NCI-H1417 treated with DMSO at 0.1 percent for 48 hours (cell line): ENCODE data around the gene CHCHD2.
"Not testable (repeated sequence)": the region's sequence is repeated elsewhere in the genome, so short reads cannot be mapped to it uniquely, and the experiment has no call there.

ENCODE experiments used
- DNase-seq: peaks from one replicate; lab custom pipeline; 2025; lab: John Stamatoyannopoulos, UW

The CHCHD2 gene

DNA sequence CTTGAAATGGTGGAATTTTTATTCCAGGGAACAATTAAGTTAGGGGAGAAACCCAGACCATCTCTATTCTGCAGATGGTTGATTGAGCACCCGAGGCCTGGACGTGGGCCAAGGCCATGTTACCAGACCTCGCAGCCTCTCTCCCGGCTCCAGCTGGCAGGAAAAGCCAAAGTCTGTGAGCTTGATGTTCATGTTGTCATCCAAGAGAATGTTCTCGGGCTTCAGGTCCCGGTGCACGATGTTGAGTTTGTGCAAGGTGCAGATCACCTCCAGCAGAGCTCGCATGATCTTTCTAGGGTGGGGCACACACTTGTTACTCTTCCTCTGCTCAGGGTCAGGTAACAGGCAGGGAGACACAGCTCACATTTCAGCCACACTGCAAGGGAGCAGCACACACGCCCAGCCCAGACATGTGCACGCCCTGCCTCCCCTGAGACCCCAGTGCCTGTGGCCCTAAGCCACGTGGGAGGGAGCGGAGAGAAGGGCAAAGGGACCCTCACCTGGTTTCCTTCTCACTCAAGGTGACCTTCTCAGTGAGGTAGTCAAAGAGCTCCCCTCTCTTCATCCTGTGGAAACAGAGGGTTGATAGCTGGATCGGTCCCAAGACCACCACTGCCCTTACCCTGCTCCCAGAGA lies 23.0 kb downstream of the CHCHD2 start:
- no peak for DNase-seq

DNA sequence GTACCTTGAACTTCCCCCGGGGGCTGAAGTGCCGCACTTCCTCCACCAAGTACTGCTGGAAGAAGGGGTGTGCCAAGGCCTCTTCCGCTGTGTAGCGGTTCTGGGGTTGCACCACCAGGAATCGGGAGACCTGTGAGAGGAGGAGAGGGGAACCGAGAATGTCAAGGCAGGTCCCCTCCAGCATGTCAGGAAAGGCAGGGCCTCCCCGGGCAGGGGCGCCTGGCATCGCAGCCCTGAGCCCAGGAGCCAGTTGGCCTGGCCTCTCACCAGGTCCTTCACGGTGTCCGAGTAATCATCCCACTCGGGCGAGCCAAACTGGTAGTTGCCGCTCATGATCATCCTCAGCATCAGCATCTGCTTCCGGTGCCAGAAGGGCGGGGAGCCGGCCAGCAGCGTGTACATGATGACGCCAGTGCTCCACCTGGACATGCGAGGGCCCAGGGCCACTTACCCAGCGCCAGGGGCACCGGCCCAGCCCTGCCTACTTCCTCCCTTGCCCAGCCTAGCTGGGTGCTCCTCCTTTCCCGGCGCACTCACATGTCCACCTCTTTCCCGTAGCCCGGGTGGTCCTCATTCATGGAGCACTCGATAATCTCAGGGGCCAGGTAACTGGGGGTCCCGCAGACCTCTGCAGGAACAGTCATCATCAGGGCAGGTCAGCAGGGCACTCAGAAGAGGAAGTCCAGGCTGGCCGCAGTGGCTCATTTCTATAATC lies 24.5 kb downstream of the CHCHD2 start:
- no peak for DNase-seq

DNA sequence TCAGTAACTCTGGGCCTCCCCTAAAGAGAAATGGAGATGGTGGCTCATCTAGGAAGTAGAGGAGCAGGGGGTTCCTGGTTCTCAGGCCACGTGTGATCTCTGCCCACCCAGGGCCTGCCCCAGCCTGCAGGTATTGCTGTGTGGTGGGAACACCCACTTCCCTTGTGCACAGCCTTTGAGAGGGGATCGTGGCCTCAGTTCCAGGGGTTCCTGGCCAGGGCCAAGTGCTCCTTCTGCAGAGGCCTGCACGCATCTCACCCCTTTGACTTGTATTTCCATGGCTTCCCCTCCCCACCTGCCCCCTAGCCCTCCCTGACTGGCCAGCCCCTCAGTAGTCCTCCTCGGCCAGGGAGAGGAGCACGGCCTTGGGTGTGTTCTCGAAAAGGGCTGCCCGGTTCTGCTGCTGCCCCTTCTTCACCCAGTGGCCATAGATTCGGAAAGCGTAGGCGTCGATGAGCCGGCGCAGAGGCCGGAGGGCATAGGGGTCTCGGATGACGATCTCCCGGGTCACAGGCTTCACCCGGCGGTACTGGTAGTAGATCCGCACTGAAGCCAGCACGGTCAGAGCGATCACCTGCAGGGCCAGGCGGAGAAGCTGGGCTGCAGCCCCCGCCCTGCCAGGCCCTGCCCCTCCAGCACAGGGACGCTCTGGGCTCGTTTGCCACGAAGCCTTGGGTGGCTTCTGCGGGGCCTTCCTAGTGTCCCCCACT lies 25.4 kb downstream of the CHCHD2 start:
- not testable (repeated sequence) for DNase-seq

DNA sequence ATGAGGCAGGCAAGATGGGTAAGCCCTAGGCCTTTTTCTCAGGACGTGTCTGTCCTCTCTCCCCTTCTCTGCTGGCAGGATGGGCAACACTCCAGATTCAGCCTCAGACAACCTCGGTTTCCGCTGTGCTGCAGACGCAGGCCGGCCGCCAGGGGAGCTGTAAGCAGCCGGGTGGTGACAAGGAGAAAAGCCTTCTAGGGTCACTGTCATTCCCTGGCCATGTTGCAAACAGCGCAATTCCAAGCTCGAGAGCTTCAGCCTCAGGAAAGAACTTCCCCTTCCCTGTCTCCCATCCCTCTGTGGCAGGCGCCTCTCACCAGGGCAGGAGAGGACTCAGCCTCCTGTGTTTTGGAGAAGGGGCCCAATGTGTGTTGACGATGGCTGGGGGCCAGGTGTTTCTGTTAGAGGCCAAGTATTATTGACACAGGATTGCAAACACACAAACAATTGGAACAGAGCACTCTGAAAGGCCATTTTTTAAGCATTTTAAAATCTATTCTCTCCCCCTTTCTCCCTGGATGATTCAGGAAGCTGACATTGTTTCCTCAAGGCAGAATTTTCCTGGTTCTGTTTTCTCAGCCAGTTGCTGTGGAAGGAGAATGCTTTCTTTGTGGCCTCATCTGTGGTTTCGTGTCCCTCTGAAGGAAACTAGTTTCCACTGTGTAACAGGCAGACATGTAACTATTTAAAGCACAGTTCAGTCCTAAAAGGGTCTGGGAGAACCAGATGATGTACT lies 26.7 kb downstream of the CHCHD2 start:
- no peak for DNase-seq

DNA sequence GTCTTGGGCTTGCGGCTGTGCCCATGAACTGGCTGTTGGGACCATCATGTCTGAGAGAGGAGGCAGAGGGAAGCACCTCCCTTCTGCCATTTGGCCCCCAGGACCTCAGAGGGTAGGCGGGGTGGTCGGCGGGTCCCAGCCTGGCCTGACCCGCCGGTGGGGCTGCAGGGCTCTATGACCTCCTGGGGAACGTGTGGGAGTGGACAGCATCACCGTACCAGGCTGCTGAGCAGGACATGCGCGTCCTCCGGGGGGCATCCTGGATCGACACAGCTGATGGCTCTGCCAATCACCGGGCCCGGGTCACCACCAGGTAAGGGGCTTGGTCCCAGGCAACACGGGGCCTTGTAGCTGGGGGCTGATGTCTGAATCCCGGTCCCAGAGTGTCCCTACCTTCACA lies 28.1 kb downstream of the CHCHD2 start:
- no peak for DNase-seq

DNA sequence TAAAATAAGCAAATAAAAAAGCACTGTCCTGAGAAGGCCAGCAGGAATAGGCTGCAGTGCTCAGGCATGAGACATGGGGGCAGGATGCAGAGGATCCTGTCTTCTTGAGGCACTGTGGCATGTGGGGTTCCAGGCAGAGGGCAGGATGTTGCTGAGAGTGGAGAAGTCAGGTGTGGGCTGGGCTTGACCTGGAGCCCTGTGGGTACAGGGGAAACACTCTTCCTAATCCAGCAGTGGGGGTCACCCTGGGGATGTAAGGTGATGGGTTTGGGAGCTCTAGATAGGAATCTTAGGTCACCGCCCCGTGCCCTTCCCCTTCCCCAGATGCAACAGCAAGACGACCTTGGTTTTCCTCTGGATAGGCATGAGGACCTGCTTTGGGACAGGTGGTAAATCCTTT lies 28.6 kb downstream of the CHCHD2 start:
- DNase-seq, result no peak

DNA sequence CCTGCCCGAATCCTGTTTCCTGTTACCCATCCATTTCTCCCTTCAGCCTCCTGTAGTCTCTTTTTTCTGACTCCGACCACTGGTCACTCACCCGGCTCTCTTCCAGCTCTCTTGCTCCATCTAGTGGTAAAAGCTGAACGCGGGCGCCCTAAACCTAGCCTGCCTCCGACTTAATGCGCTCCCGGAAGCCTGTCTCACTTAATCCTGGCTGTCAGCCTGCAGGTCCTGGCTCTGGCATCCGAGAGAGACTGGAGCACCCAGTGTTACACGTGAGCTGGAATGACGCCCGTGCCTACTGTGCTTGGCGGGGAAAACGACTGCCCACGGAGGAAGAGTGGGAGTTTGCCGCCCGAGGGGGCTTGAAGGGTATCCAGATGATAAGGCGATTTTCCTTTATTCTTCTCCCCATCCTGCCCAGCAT lies 31.9 kb downstream of the CHCHD2 start:
- no peak for DNase-seq

DNA sequence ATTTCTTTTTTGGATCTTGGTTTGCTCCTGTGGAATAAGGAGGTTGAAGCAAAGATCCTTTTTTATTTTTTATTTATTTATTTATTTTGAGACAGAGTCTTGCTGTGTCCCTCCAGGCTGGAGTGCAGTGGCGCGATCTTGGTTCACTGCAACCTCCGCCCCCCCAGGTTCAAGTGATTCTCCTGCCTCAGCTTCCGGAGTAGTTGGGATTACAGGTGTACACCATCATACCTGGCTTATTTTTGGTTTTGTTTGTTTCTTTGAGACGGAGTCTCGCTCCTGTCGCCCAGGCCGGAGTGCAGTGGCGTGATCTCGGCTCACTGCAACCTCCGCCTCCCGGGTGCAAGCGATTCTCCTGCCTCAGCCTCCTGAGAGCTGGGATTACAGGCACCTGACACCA lies 39.9 kb downstream of the CHCHD2 start:
- DNase-seq, result not testable (repeated sequence)

DNA sequence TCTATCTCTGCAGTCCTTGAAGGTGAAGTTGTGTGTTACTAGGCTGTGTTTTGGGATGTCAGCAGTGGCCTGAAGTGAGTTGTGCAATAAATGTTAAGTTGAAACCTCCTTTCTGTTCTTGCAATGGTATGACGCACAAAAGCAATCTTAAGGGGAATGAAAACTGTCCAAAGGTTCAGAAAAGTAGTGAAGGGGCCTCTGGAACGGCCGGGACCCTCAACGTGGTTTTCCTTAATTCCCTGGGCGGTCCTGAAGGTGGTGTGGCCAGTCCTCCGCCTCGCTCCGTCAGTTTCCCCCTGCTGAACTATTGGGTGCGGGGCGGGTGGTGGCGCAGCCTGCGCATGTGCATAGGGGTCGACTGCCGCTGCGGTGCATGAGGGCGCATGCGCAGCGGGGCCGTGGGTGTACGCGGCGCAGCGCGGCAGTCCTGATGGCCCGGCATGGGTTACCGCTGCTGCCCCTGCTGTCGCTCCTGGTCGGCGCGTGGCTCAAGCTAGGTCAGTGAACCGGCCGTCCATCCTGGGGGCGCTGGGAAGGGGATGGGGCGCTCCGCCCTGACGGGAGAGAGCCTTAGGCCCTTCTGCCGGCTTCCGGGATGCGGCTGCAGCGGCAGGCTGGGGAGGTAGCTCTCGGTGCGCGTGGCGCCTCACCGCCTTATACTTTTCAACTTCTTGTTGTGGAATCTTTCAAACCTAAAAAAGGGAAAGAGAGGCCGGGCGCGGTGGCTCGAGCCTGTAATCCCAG lies 42.2 kb downstream of the CHCHD2 start, which contains the start of gene SUMF2:
Gene SUMF2 (plus strand): TSS at position 405 of the 744 bp plus-strand sequence. CDS start 26 bp downstream, at position 431.
- peak; percentile 76 for DNase-seq

DNA sequence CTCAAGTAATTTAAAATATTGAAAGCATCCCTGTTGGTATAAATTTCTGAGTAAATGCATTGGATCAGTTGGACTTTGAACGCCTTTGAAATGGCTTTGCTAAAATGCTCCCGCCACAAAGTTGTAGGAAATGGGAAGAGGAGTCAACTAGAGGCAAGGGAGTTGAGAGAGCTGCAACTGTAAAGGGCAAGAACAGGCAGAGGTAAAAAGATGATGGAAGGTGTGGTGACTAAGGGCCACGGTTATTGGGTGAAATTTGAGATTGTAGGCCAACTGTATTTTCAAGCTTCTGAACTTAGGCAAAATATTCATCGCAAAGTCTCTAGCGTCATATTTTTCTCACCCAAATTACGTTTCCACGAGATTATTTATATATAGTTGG lies 42.8 kb downstream of the CHCHD2 start:
- no peak for DNase-seq

DNA sequence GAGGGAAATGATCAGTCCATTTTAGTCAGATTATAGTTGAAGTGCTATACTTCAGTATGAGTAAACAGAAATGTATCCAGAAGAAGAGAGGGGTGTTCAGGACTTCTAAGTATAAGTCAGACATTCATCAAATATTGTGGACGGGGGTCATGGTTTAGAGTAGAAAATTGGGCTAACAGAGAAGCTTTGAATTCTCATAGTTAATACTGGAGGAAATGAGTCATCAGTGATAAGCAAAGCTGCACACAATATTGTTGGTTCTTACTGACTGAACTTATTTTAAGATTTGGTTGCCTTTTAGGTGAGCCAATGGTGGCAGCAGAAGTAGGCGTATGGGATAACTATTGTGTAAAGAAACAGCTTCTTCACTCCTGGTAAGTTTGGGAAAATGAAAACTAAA lies 43.9 kb downstream of the CHCHD2 start:
- no peak for DNase-seq

DNA sequence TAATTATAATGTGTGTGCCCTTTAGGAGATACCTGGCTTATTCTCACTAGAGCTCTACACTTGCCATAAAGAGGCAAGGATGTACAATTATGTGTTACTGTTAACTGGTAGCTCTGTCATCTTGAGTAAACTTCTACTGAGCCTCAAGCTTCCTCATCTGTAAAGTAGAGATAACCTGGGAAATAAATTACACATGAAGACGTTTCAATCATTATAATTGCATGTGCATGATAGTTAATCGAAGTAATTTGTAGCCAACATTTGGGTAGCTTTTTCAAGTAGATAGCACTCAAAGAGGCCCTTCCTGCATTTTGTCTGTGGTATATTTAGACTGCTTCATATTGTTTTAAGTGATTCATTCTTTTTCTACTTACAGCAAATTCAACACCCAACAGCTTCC lies 52.3 kb downstream of the CHCHD2 start:
- DNase-seq, result no peak

DNA sequence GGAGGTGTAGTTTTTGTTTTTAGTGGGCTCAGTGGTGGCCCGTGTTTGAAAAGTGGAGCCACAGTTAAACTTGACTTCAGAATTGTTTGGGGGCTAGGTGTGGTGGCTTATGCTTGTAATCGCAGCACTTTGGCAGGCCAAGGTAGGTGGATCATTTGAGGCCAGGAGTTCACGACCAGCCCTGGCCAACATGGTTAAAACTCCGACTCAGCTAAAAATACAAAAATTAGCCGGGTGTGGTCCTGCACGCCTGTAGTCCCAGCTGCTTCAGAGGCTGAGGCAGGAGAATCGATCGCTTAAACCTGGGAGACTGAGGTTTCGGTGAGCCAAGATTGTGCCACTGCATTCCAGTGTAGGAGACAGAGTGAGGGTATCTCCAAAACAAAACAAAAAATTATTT lies 52.9 kb downstream of the CHCHD2 start:
- DNase-seq, result no peak
